GM21390 (cell line): ENCODE measurements around the gene DEUP1.
"Not testable (repeated sequence)": the region's sequence is repeated elsewhere in the genome, so short reads cannot be mapped to it uniquely, and the experiment has no call there.

Experiments
- ATAC-seq: cut with Tn5 transposase; IDR thresholded peaks from one replicate; pipeline ENCODE4 v1.9.1; 2021; ENCODE audit not compliant: unreplicated experiment

Gene DEUP1

GRCh38 chr11:93350835-93351234, 20.3 kb downstream of the DEUP1 start:
- ATAC-seq, result no peak

DNA sequence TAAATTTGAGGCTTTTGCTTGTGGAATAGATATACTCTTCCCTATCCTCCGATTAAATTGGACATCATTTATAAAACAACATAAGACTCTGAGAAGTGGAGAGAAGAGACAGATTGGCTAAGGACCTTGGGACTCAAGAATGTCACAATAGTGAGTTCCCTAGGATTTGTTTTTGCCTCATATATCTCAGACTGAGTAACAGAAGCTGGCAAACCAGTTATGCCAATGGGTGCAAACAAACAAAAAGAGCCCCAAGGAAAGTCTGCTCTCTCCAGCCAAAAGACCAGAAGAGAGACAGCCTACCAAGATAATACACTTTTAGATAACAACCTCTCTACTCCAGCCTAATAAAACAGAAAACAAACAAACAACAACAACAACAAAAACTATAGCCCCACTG, 28.9 kb downstream of the DEUP1 start:
- no peak for ATAC-seq

- ATAC-seq, result no peak
Observed at GRCh38 chr11:93361435-93361834, 30.9 kb downstream of the DEUP1 start.

- no peak for ATAC-seq
Observed at GRCh38 chr11:93368022-93368421, 37.5 kb downstream of the DEUP1 start.

DNA sequence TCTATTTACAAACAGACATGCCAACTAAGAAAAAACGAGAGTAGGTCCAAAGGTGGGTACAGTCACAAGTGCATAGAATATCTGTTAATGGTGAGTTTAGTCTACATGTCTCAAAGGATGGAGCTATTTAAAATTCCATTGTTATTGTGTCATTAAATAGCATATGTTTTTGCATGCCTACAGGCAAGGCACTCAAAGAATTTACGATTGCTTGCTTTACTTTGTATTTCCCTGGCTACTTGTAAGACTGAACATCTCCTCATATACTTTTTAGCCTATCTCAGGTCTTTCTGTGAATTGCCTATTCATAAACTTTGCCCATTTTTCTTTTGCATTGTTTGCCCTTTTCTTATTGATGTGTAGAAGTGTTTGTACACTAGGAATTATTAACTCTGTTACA, 39.7 kb downstream of the DEUP1 start:
- no peak for ATAC-seq

GRCh38 chr11:93389737-93390136, 59.2 kb downstream of the DEUP1 start:
- no peak for ATAC-seq

DNA sequence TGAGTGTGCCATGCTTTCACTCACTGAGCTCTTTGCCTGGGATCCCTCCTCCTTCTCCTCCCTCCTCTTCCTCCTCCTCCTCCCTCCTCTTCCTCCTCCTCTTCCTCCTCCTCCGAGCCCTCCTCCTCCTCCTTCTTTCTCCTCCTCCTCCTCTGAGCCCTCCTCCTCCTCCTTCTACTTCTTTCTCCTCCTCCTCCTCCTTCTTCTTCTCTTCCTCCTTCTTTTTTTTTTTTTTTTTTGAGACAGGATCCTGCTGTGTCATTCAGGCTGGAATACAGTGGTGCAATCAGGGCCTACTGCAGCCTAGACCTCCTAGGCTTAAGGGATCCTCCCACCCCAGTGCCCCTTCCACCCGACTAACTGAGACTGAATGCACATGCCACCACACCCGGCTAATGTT, 62.3 kb downstream of the DEUP1 start:
- ATAC-seq, result no peak

DNA sequence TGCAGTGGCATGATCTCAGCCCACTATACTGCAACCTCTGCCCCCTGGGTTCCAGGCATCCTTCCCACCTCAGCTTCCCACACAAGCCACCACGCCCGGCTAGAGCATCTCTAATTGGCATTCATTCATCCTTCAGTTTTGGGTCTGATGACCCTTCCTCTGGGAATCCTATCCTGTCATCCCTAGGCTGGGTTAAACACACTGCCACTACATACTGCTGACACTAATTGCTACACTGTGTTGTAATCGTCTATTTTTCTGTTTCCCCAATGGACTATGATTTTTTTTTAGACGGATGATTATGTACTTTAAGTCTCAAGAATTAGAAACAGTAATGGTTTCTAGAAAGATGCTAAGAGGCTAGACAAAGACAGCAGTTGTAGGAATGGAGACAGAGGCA, 62.8 kb downstream of the DEUP1 start:
- no peak for ATAC-seq

- ATAC-seq, result no peak
Observed at GRCh38 chr11:93394488-93394887, 63.9 kb downstream of the DEUP1 start.

- ATAC-seq, result no peak
Observed at GRCh38 chr11:93396316-93396715, 65.8 kb downstream of the DEUP1 start.

DNA sequence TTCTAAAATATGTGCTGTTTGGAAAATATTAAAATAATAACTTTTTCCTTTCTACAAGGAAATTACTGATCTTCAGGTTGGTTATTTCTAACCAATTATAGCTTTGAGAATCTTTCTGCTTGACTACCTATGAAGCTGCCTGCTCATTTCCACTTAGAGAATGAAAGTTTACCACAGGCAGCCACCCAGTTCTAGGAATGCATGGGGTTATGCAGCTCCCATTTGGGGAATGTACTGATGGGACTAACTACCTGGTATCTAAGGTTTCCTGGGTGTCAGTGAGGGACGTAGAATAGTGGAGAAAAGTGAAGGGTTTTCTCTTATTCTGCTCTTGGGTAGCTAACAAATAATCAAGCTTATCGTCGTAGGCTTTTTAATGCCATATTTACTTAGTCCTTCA, 73.4 kb downstream of the DEUP1 start:
- no peak for ATAC-seq

DNA sequence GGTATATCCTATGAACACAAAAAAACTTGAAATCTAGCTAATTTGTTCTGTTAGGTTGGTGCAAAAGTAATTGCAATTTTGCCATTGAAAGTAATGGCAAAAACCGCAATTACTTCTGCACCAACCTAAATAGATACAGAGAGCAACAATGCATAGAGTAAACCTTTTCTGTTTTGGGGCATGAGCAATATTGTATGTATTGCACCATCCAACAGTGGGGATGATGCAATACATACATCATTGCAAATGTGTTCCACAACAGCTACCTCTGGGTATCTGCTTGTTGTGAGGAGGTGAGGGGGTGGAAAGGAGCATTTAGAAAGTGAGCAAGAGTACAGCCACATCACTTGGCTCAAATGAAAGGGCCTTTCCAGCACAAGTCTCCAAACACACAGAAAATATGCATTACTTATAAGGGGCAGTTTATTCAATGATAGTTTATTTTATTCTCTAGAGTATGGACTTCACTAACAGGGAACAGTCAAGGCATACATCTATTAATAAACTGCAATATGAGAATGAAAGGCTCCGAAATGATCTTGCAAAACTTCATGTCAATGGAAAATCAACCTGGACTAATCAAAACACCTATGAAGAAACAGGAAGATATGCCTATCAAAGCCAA, 77.3 kb downstream of the DEUP1 start:
- ATAC-seq, result no peak

DNA sequence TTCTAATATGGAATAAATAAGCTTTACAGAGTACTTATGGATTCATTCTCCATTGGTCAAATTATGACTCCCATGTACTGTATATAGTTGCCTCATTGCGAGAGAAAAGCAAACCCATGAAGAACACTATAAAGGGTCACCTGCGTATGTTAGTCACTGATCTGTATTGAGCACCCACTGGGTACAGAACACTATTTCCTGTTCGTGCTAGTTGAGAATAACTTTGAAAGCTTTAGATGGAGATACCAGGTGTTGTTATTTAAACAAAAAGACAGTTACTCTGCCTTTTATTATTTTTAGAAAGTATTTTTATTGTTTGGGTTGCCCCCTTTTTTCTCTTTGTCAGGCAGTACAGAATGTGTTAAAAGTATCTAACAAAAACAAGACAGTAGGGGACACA, 79.9 kb downstream of the DEUP1 start:
- no peak for ATAC-seq

- no peak for ATAC-seq
Observed at GRCh38 chr11:93411705-93412104, 81.2 kb downstream of the DEUP1 start.

- ATAC-seq, result no peak
Observed at GRCh38 chr11:93432247-93432646, 101.7 kb downstream of the DEUP1 start.

DNA sequence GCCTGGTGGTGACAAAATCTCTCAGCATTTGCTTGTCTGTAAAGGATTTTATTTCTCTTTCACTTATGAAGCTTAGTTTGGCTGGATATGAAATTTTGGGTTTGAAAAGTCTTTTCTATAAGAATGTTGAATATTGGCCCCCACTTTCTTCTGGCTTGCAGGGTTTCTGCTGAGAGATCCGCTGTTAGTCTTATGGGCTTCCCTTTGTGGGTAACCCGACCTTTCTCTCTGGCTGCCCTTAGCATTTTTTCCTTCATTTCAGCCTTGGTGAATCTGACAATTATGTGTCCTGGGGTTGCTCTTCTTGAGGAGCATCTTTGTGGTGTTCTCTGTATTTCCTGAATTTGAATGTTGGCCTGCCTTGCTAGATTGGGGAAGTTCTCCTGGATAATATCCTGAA, 112.7 kb downstream of the DEUP1 start:
- ATAC-seq, result not testable (repeated sequence)

DNA sequence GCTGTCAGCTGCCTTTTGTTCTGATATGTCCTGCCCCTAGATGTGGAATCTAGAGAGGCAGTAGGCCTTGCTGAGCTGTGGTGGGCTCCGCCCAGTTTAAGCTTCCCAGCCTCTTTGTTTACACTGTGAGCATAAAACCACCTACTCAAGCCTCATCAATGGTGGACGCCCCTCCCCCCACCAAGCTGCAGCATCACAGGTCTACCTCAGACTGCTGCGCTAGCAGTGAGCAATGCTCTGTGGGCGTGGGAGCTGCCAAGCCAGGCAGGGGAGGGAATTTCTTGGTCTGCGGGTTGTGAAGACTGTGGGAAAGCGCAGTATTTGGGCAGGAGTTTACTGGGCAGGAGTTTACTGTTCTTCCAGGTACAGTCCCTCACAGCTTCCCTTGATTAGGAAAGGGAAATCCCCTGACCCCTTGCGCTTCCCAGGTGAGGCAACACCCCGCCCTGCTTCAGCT, 114.1 kb downstream of the DEUP1 start:
- no peak for ATAC-seq

DNA sequence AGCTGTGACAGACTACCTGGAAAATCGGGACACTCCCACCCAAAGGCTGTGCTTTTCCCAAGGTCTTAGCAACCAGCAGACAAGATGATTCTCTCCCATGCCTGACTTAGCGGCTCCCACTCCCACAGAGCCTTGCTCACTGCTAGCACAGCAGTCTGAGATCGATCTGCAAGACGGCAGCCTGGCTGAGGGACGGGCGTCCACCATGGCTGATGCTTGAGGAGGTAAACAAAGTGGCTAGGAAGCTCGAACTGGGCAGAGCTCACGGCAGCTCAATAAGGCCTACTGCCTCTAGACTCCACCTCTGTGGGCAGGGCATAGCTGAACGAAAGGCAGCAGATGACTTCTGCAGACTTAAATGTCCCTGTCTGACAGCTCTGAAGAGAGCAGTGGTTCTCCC, 127.7 kb downstream of the DEUP1 start:
- no peak for ATAC-seq

DNA sequence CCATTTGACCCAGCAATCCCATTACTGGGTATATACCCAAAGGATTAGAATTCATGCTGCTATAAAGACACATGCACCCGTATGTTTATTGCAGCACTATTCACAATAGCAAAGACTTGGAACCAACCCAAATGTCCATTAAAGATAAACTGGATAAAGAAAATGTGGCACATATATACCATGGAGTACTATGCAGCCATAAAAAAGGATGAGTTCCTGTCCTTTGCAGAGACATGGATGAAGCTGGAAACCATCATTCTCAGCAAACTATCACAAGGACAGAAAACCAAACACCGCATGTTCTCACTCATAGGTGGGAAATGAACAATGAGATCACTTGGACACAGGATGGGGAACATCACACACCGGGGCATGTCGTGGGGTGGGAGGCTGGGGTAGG, 133.1 kb downstream of the DEUP1 start:
- not testable (repeated sequence) for ATAC-seq

DNA sequence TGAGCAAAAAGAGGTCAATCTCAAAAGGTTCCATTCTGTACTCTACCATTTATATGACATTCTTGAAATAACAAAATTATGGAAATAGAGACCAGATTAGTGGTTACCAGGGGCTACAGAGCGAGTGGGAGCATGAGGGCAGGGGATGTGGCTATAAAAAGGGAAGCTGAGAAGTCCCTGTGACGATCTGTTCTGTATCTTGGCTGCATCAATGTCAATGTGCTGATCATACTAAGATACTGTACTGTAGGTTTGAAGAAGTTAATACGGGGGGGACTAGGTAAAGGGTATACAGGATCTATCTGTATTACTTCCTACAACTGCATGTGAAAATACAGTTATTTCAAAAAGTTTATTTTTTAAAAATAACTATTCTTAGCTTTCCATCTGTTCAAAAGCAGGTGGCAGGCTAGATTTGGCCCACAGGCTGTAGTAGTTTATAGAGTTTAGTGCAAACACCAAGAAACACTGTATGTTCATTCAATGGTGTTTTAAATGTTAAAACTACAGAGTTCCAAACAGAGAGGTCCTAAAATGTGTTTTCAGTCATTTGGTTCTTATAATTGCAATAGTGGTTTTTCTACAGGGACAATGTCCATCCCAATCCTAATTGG, 134.5 kb downstream of the DEUP1 start:
- no peak for ATAC-seq

GRCh38 chr11:93467054-93467453, 136.5 kb downstream of the DEUP1 start:
- ATAC-seq, result no peak

- ATAC-seq, result no peak
Observed at GRCh38 chr11:93468290-93468689, 137.7 kb downstream of the DEUP1 start.

- ATAC-seq, result no peak
Observed at GRCh38 chr11:93474123-93474522, 143.6 kb downstream of the DEUP1 start.
